ENCODE results near the gene GLB1L3.

The GLB1L3 gene

GRCh38 chr11:134338068-134338467 is 61.9 kb downstream of the GLB1L3 start:
- no peaks in the 10 kb centered on the region for H3K9me2 ChIP-seq (replicated peaks; ENCODE audit: low read depth, low read length)
- no peak overlapping the region for H3K9ac ChIP-seq (ENCODE audit: low read depth, low read length, poor library complexity, severe bottlenecking)
- no peak overlapping the region for H2AFZ ChIP-seq (ENCODE audit: low read length)
- H3K4me1 ChIP-seq (ENCODE audit: insufficient read depth, low read length, poor library complexity, severe bottlenecking), result no peaks in the 10 kb centered on the region
- H3K4me2 ChIP-seq (ENCODE audit: low read depth, low read length, poor library complexity, severe bottlenecking), result no peak overlapping the region
- no peaks in the 10 kb centered on the region for H4K20me1 ChIP-seq (ENCODE audit: insufficient read depth, low read length, poor library complexity, severe bottlenecking)
- H3K79me2 ChIP-seq (ENCODE audit: insufficient read depth, low read length), result no peaks in the 10 kb centered on the region
- no peak overlapping the region for H3K4me3 ChIP-seq (ENCODE audit: low read length, poor library complexity, severe bottlenecking)
- H3F3A ChIP-seq (ENCODE audit: low read depth), result no peaks in the 10 kb centered on the region
- peaks cover 17% of the 10 kb centered on the region; the same call in 1 of the 2 replicates for H3K9me3 ChIP-seq (ENCODE audit: insufficient read depth, low read depth, low read length)
- H3K27me3 ChIP-seq (ENCODE audit: insufficient read depth, low read length, poor library complexity, severe bottlenecking), result no peaks in the 10 kb centered on the region
- no peaks in the 10 kb centered on the region for H3K36me3 ChIP-seq (ENCODE audit: insufficient read depth, low read length)
- no peak for TF ChIP-seq CTCF (conservative IDR thresholded peaks at IDR 0.05; ENCODE audit: low read length)
- no peak for TF ChIP-seq EZH2phosphoT487 (IDR thresholded peaks at IDR 0.05; ENCODE audit: borderline replicate concordance)

- H3F3A ChIP-seq (ENCODE audit: low read depth), result no peaks in the 10 kb centered on the region
- no peaks in the 10 kb centered on the region for H3K9me2 ChIP-seq (replicated peaks; ENCODE audit: low read depth, low read length)
- no peaks in the 10 kb centered on the region for H3K79me2 ChIP-seq (ENCODE audit: insufficient read depth, low read length)
- no peaks in the 10 kb centered on the region for H3K27me3 ChIP-seq (ENCODE audit: insufficient read depth, low read length, poor library complexity, severe bottlenecking)
- H3K4me1 ChIP-seq (ENCODE audit: insufficient read depth, low read length, poor library complexity, severe bottlenecking), result no peaks in the 10 kb centered on the region
- no peak overlapping the region for H3K4me2 ChIP-seq (ENCODE audit: low read depth, low read length, poor library complexity, severe bottlenecking)
- no peak overlapping the region for H3K4me3 ChIP-seq (ENCODE audit: low read length, poor library complexity, severe bottlenecking)
- peaks cover 14% of the 10 kb centered on the region; the same call in 1 of the 2 replicates for H3K9me3 ChIP-seq (ENCODE audit: insufficient read depth, low read depth, low read length)
- H3K9ac ChIP-seq (ENCODE audit: low read depth, low read length, poor library complexity, severe bottlenecking), result no peak overlapping the region
- H2AFZ ChIP-seq (ENCODE audit: low read length), result no peak overlapping the region
- no peaks in the 10 kb centered on the region for H3K36me3 ChIP-seq (ENCODE audit: insufficient read depth, low read length)
- TF ChIP-seq CTCF (conservative IDR thresholded peaks at IDR 0.05; ENCODE audit: low read length) (no peak), EZH2phosphoT487 (IDR thresholded peaks at IDR 0.05; ENCODE audit: borderline replicate concordance) (no peak)
- no peaks in the 10 kb centered on the region for H4K20me1 ChIP-seq (ENCODE audit: insufficient read depth, low read length, poor library complexity, severe bottlenecking)
Measured at GRCh38 chr11:134338654-134339053, 62.5 kb downstream of the GLB1L3 start.

- no peaks in the 10 kb centered on the region for H4K20me1 ChIP-seq (ENCODE audit: insufficient read depth, low read length, poor library complexity, severe bottlenecking)
- H3K36me3 ChIP-seq (ENCODE audit: insufficient read depth, low read length), result no peaks in the 10 kb centered on the region
- H3F3A ChIP-seq (ENCODE audit: low read depth), result no peaks in the 10 kb centered on the region
- no peak overlapping the region for H2AFZ ChIP-seq (ENCODE audit: low read length)
- H3K4me2 ChIP-seq (ENCODE audit: low read depth, low read length, poor library complexity, severe bottlenecking), result no peak overlapping the region
- no peaks in the 10 kb centered on the region for H3K4me1 ChIP-seq (ENCODE audit: insufficient read depth, low read length, poor library complexity, severe bottlenecking)
- no peaks in the 10 kb centered on the region for H3K9me2 ChIP-seq (replicated peaks; ENCODE audit: low read depth, low read length)
- peaks cover 12% of the 10 kb centered on the region; the same call in 1 of the 2 replicates for H3K9me3 ChIP-seq (ENCODE audit: insufficient read depth, low read depth, low read length)
- no peaks in the 10 kb centered on the region for H3K27me3 ChIP-seq (ENCODE audit: insufficient read depth, low read length, poor library complexity, severe bottlenecking)
- H3K9ac ChIP-seq (ENCODE audit: low read depth, low read length, poor library complexity, severe bottlenecking), result no peak overlapping the region
- TF ChIP-seq EZH2phosphoT487 (IDR thresholded peaks at IDR 0.05; ENCODE audit: borderline replicate concordance), result no peak
- TF ChIP-seq CTCF (conservative IDR thresholded peaks at IDR 0.05; ENCODE audit: low read length), result no peak
- H3K79me2 ChIP-seq (ENCODE audit: insufficient read depth, low read length), result no peaks in the 10 kb centered on the region
- no peak overlapping the region for H3K4me3 ChIP-seq (ENCODE audit: low read length, poor library complexity, severe bottlenecking)
Measured at GRCh38 chr11:134339756-134340155, 63.6 kb downstream of the GLB1L3 start.
